Suprapubic skin (tissue), 3 donors: Measurements from ENCODE around the gene DAND5.

ENCODE experiments used
- CTCF ChIP-seq, 2 donors: fragments of 200-600 bp in 1 of 2; fragments of 450-650 bp in 1 of 2; sonication (generic) in 1 of 2; IDR thresholded peaks; one replicate each; pipeline ENCODE4 v1.5.1; 2016 to 2019; ENCODE audit warnings: antibody characterized with exemption in 2 of 2, mild to moderate bottlenecking in 1 of 2, moderate library complexity in 1 of 2
- POLR2A ChIP-seq, 2 donors: fragments of 450-650 bp; IDR thresholded peaks; one replicate each; pipeline ENCODE4 v1.6.1; 2017; ENCODE audit warnings: antibody characterized with exemption in 2 of 2, mild to moderate bottlenecking in 2 of 2, moderate library complexity in 2 of 2

- TF ChIP-seq CTCF (IDR thresholded peaks at IDR 0.05) (no peak), POLR2A (IDR thresholded peaks at IDR 0.05) (no peak)
These were observed 16.8 kb upstream of the DAND5 start for GRCh38 chr19:12952488-12953137.
